Suppressor macrophage treated with lipopolysaccharide for 1 hour (primary cell): Measurements from ENCODE around the gene ZACN.
A peak's percentile ranks its signal among the peaks of the same experiment; 100 is the strongest.

Experiments used
- DNase-seq, 3 donors: peaks; one replicate each; pipeline ENCODE4 v3.0.0-alpha.2; 2020 to 2022

Gene ZACN

DNA sequence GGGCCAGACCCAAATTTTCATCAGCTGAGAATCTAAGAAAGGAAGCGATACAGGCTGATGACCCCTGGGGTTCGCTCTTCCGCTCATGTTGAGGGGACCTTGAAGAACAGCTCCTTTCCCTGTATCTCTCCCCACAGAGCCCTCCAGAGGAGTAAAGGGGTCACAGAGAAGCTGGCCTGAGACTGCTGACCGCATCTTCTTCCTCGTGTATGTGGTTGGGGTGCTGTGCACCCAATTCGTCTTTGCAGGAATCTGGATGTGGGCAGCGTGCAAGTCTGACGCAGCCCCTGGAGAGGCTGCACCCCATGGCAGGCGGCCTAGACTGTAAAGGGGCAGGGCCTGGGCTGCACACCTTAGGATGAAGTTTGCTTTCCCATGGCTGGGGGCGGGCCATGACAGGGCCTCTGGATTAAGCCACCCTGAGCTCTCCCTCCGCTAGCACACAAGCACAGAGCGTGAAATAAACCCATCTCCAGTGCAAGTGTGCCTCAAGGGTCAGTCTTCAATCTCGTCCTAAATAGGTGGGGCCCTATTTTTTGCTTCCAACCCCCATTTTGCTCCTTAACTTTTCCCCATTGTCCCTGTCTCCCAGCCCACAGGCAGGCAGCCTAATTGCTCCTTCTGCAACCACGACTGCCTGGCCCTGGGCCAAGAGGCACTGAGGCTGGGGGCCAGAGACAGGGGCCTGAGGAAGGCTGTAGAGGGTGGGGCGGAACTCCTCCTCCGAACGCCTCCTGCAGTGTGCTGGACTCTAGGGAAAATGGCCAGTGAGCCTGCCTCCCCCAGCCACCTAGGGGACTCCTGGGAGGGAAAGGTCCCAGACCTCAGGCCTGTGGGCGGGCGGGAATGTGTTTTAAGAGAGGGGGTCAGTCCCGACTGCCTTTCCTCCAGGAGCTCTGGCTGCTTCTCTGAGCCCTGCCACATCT lies 3.6 kb downstream of the ZACN start:
- DNase-seq, result no peak

DNA sequence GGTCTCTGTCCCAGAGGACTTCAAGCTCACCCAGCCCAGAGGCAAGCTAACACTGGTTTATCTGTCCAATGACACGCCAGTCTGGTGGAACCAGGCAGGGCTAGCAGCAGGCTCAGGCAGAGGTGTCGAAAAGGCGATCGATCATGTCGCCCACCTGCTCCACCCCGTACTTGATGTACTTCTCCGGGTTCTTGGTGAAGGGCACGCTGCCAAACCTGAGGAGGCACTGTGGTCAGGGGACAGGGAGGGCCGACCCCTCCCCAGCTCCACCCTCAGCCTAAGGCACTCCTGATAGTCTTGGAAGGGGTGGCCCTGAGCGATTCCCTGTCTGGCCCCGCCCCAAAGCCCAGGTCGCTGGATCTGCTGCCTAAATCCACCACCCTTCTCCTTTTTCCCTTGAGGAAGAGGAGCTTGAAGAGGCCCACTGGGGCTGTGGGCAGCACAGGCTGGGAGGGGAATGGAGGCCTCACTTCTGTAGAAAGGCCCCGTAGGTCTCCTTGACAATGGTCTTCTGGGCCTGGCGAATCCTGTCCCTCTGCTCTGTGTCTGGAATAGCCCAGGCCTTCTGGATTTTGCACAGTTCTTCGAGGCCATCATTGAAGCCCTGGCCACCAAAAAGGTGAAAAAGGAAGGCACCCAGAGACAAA lies 4.7 kb downstream of the ZACN start:
- DNase-seq, result no peak

DNA sequence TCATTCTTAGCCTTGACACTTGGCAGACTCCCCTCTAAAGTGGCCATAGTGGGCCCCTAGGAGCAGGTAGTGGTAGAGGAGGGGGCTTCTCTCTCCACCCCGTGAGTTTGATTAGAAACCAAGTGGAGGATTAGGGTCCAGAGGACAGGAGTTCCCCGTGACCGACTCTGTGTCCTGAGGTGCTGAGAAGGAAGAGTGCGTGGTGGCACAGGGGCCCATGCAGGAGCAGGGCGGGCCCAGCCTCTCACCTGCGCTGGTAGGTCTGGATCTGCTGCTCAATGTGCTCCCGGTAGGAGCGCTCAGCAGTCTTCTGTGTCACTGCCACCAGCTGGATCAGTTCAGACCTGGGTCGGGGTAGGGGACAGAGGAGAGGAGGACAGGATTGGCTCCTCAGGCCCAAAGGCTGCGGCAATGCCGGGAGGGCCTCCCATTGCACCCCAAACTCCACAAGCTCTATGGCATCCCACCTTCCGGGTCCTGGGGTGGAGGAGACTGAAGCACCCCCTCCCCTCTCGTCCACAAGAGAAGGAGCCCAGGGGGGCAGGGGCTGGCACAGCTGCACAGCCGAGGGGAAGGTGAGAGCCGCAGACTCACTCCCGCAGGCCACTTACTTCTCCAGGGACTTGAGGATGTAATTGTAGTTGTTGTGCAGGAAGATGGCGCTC lies 6.2 kb downstream of the ZACN start:
- no peak for DNase-seq

DNA sequence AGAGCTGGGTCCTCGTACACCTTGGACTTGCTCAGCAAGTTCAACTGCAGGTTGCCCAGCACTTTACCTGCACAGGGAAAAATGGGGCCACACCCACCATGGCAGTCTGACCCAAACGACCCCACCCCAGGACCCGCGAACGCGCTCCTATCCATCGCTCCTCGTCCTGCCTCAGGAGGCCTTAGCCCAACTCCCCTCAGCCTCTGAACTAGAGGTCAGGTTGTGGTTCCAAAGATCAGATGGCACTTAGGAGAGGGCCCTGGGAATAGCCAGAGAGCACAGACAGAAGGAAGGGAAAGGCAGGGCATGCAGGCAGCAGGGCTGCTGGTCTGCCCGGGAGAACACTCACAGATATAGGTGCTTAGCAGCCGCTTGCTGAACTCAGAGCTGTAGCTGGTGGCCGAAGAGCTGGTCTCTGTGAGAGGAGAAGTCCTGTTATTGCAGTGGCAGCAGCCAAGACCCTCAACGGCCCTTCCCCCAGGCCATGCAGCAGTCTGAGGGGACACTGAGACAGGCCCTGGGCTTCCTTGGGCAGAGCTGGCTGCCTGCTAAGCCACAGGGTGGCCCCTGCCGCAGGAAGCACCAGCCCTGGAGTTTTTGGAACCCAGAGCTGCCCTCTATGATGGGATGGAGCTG lies 6.9 kb downstream of the ZACN start:
- DNase-seq, result no peak

DNA sequence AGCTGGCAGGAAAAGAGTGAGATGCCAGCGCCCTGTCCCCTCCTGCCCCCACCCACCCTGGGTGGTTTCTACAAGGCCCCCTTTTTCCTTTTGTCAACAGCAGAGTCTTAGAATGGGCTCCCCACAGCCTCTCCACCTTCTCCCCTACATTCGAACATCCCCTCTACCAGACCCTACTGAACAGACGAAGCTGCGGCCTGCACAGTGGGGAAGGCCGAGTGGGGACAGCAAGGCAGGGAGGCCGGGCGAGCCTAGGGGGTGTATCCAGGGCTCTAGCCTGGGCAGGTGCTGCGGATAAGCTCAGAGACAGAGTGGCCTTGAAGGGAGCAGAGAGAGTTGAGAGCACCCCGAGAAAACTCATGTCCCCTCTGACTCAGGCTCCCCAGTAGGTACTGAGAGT lies 7.4 kb downstream of the ZACN start:
- DNase-seq, result no peak

DNA sequence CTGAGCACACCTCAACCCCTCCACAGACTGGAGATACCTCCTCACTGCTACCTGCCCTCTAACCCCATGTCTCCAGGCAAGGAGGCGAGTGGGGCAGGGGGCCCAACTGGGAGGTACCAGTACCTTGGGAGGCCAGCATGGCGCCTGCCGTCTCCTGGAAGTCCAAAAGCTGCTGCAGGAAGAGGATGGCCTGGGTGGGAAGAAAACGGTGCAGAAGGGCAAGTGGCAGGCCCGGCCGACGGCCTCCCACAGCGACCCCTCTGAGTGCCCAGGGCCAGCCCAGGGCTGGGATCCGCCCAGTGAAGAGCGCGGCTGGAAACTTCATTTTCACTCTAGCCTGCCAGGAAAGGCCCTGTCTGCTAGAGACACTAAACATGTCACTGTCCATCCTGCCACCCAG lies 8.5 kb downstream of the ZACN start:
- DNase-seq, result no peak

DNA sequence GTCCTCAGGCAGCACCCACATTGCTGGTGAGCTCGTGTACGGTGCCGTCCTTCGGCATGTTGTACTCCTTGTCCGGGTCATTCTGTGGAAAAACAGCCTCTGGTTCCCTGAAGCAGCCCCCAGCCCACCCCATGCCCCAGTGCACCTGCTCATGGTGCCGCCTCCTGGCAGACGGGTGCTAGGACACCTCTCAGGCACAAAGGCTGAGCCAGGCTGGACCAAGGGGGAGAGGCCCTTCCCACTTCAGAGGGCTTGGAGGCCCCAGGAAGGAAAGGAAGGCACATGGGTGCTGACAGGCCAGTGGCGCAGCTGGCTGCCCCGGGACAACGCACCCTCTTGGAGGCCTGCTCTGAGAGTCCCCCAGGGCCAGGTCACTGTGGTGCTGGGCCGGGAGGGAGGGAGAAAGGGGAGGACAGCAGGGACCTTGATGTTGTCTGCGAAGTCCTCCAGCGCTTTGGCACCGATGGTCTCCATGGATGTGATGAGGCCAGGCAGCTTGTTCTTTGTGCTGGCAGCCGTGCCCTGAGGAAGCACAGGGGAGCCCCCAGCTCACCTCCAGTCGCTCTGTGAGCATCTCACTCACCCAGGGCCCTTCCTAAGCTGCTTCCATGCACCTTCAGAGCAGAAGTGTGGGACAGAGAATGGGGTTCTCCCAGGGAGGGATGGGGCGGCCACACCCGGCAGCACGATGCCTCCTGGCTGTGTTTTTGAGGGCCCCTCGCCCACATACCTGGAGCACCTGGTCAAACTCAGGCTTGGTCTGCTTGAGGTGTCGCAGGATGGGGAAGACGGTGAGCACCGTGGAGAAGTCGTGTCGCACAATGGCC lies 9.3 kb downstream of the ZACN start:
- no peak for DNase-seq

DNA sequence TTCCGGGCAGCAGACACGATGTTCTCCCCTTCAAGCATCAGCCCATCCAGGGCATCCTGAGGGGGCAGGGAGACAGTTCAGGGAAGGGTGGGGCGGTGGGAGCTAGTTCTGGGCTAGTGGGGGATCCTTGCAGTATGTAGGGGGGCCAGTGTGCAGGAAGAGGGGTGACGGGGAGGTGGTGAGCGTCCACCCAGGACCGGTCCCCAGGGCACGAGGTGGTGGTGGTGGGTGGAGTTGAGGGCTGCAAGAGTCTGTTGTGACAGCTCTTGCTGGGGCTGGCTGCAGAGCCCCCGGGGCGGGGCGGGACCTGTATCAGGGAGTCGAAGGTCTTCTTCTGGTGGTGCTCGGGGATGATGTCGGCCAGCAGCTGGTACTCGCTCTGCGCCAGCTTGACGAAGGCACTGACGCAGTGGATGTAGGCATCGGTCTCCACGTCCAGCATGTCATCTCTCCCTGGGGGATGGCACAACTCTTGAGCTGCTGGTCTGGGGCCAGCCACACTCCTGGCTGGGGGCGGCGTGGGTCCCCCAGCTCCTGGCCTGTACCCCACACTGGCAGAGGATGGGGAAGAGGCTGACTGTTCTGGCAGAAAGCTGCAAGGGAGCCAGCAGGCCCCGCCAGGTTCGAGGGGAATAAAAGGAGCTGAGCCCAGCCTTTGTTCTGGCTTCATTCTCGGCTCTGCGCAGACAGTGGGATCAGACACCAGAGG lies 10.0 kb downstream of the ZACN start:
- DNase-seq, result no peak

DNA sequence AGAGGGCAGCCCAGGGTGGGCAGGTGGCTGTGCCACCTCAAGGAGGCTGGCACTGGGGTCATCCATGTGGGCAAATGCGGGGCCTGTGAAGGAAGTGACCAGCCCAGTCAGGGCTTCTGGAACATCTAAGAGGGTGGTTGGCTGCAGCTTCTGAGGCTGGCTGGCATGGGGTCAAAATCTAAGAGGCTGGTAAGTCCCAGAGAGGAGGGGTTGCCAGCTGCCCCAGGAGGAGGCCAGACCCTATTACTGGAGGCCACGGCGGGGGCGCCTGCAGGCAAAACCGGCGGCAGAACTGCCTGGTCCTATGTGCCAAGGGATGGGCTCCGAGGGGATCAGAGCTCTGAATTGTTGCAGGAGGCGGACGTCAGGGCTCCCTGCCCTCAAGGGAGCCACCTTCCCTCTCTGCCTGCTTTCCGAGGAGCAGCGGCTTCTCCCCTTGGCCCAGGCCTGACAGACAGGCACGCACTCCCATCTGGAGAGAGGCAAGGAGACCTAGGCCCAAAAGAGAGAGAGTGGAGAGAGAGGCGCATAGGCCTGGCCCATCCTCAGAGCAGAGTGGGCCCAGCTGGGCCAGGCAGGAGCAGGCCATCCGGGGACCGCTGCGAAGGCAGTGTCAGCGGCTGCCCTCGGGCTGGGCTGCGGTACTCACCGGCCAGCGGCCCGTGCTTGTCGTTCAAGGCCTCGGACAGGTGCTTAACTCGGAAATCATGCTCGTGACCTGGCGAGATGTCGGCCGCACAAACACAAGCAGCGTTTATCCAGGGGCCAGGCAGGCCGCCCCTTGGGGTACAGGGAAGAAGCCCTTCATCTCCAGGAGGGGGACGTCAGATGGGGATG lies 10.9 kb downstream of the ZACN start:
- DNase-seq, result no peak

DNA sequence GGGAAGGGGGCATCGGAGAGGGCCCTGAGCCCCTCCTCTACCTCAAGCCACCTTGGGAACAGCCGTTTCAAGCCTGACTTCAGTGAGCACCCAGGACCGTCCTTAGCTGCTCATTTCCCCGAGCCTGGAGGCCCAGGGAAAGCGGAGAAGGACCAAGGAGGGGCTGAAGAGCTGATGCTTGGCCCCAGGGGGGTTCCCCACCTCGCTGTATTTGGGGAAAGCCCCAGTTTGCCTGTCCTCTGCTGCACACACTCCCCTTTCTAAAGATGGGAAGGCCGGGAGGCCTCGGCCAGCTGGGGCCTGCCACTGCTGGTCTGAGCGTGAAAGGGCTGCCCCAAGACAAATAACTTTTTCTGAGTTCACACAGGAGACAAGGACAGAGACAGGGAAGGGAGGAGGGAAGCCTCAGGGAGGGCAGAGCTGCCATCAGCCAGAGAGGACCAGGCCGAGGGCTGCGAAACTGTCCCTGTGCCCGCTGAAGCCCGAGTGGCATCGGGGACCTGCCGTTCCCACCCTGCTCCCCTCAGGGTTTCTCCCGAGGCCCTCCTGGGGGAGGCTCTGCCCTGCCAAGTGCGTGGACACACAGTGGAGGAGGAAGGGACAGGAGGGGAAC lies 11.6 kb downstream of the ZACN start:
- no peak for DNase-seq

DNA sequence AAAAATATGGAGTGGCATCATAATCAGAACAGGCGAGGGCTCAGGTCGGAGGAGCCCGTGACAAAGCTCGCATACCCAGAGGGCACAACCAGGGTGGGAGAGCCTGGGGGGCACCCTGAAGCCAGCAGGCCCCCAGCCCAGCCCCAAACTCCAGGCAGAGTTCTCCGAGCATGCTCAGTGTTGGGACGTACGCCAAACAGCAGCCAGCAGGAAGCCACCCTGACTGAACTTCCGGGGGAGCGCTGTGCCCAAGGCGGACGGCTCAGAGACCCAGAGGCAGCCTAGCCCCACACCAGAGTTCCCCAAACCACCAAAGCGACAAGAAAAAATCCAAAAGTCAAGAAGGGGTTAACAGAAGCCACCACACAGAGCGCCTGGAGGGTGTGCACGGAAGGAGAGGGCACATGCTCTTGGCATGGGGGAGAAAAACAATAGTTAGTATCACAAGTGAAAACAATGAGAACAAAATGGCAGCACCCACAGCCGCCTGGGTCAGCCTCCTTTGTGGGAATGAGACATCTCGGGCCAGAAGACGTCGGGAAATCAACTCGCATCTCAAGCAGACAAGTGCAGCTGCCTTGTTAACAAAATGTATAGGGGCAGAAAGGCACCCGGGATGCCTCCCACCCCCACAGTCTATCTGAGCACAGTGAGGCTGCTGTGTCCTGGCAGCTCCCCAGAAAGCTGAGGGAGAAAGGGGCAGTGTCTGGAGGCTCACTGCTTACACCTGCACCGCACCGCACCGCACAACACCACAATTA lies 12.7 kb downstream of the ZACN start:
- no peak for DNase-seq

DNA sequence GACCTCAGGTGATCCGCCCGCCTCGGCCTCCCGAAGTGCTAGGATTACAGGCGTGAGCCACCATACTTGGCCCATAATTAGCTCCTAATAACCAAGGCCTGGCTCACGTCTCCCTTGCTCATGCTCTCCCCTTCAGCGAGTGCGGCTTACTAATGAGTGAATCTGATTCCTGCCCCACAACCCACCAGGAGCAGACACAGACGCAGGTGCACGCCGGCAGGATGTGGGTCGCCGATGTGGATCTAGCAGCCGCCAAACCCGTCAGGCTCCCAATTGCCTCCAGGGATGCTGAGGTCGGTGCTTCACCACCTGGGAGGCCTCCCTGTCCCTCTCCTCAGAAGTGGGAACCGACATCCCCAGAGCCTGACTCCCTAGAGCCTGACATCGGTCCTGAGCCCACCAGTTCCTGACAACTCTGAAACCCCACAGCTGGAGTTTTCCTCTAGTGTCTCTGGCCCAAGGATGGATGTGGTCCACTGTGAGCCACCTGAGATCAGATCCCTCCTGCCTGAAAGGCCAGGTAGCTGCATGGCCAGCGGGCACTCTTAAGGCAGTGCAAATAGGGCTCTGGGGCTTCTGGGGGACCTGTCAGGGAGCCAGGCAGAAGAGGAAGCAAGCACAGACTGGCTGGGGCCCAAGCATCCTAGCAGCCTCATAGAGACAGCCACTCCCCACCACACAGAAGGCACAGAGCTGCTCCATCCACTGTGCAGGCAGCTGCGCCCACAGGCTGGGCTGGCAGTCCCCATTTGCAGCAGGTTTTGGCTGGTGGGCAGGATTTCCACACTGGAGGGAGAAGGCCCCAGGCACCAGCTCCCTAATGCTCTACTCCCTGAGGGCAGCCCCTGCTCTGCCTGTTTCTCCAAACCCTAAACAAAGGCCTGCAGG lies 13.8 kb downstream of the ZACN start:
- no peak for DNase-seq

DNA sequence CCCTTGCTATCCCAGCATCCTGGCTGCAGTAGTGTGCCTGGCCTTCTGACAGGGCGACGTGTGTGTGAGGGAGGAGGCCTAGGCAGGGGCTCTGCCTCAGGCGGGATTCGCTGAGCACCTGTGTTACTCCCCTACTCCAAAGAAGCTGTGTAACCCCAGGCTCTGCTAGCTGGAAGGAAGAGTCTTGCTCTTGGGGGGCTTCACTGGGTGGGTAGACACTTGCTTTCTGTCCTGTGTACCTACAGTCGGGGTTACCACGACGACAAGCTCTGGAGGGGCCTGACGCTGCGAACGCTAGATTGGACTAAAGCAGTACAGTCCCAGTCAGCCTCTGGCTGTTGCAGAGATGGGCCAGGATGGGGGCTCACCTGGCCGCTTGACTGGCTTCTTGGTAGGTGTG lies 15.1 kb downstream of the ZACN start:
- no peak for DNase-seq

DNA sequence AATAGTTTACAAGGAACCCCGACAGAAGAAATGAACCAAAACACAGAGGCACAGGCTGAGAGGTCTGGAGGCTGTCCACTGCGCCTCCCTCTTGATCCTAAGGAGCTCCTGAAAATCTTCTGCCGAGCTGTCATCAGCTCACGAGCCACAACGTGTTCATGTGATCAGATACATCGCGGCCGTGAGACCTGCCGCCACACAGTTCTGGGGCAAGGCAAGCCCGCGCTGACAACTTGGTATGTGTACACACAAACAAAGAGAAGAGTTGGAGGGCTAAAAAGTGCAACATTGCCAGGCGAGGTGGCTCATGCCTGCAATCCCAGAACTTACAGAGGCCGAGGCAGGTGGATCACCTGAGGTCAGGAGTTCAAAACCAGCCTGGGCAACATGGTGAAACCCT lies 17.0 kb downstream of the ZACN start:
- no peak for DNase-seq

DNA sequence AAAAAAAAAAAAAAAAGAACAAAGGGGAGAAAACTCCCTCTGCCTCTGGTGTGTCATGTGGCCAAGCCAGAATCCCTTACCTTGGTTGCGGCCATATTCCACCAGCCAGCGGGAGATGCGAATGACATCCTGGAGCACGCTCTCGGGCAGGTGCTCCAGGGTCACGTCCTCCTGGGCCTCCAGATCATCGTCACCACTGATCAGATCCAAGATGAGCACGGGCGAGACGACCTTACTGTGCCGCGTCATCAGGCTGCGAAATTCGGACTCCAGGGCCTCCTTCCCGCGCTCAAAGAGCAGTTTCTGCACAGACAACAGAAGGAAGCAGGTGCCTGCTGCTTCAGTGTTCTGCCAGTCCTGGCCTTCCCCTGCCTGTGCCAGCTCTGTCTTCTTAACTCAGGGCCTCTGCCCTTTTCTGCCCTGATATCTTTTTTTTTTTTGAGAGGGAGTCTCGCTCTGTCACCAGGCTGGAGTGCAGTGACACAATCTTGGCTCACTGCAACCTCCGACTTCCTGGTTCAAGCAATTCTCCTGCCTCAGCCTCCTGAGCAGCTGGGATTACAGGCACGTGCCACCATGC lies 18.8 kb downstream of the ZACN start:
- DNase-seq, result no peak

DNA sequence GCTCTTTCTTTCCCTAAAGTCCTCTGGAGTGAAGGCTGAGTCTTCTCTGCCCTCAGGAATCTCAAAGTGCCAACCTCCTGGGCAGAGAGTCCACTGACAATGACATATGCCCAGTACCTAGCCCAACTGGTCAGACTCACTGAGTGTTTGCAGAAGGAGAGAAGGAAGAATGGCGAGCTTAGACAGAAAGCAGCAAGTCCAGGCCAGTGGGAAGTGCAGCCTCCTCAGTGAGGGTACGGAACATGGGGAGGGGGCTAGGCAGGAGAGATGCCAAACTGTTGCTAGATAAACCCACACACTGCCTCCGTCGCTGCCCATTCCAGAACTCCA lies 23.9 kb downstream of the ZACN start:
- no peak for DNase-seq

DNA sequence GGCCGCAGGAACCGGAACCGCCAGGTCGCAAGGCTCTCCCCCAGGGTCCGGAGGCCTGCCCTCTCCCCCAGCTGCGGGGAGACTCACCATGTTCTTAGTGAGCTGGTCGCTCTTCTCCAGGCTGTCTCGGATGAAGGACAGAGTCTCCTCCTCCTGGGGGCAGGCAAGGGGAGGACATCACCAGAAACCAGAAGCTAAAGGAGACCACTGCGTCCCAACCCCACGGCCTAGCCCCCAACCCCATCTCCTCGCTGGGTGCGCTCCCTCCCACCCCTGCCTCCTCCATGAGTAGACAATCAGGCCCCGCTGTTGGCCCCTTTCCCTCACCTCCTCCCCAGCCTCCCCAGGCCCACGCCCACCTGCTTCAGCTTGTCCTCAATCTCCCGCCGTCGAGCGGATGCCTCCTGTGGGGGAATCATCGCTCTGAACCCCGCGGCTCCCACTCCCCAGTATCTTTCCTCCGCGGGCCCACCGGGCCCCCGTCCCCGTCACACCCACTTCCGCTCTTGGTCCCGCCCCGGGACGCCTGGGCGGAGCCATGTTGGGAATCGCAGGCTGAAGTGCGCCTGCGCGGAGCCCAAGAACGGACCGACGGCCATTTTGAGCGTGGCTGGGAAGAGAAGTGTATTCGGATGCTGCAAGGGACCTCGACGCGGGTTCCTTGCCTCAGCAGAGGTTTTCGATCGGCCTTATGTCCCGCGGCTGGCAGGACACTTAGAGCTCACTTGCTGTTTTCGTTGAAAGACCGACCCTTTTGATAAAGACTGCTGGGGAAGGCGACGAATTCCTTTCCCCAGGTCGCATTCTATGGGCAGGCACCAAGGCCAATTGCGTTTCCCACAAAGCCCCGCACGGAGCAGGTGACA lies 24.5 kb downstream of the ZACN start, which contains the start of gene EXOC7:
Gene EXOC7, minus strand, starts transcription at position 514 of the 866 bp plus-strand sequence. Its CDS starts 95 bp downstream, at position 419.
- peak; percentile 97 to 99 (median 98) for DNase-seq
